H1 (cell line): ENCODE results near the gene SLC37A1. TPM values are rescaled to one million over a fixed set of nuclear protein-coding genes. Genes with fewer than 3 reads are reported as not detected.

ENCODE experiments used
- CTCF ChIA-PET: fragments of 300-600 bp; sonication (Branson Sonifier 250); formaldehyde crosslinking; loops from one replicate; lab custom pipeline; 2021; ENCODE audit not compliant: partially characterized antibody; lab: Charles Lee
- POLR2A ChIA-PET: fragments of 300-600 bp; sonication (Branson Sonifier 250); formaldehyde crosslinking; loops from one replicate; lab custom pipeline; 2021; ENCODE audit warnings: inconsistent platforms; ENCODE audit not compliant: partially characterized antibody; lab: Charles Lee
- DNase-seq, 2 experiments: peaks; one replicate each; pipeline versions ENCODE4 v3.0.0 to v3.0.0-alpha.2; 2010 to 2022; ENCODE audit warnings: low spot score in 2 of 2, low read depth in 1 of 2, mixed read lengths in 1 of 2
- FAIRE-seq: peaks from 2 replicates; lab custom pipeline; 2011; peaks lifted over from hg19 to GRCh38; lab: Jason Lieb, UNC
- H2AFZ ChIP-seq: 2 replicates; pipeline ENCODE4 v1.8.1; 2012; ENCODE audit warnings: low read length, inconsistent platforms
- H2AK5ac ChIP-seq: 2 replicates; pipeline ENCODE4 v1.6.1; 2013; ENCODE audit warnings: low read depth, low read length
- H2BK120ac ChIP-seq: replicated peaks from 2 replicates; pipeline ENCODE3; 2013; ENCODE audit warnings: low read depth, low read length, inconsistent platforms
- H2BK12ac ChIP-seq: 2 replicates; pipeline ENCODE4 v1.6.1; 2013; ENCODE audit warnings: low read depth, low read length
- H2BK15ac ChIP-seq: 2 replicates; pipeline ENCODE4 v1.6.1; 2013; ENCODE audit warnings: low read length
- H2BK20ac ChIP-seq: 2 replicates; pipeline ENCODE4 v1.6.1; 2013; ENCODE audit warnings: low read length
- H2BK5ac ChIP-seq: 2 replicates; pipeline ENCODE4 v1.6.1; 2013; ENCODE audit warnings: low read depth, low read length
- H3K14ac ChIP-seq: 2 replicates; pipeline ENCODE4 v1.6.1; 2013; ENCODE audit warnings: inconsistent platforms; ENCODE audit not compliant: insufficient read length
- H3K18ac ChIP-seq: 2 replicates; pipeline ENCODE4 v1.6.1; 2013; ENCODE audit warnings: low read length; ENCODE audit errors: extremely low read depth
- H3K23ac ChIP-seq: 2 replicates; pipeline ENCODE4 v1.6.1; 2013; ENCODE audit warnings: inconsistent platforms; ENCODE audit not compliant: insufficient read length
- H3K23me2 ChIP-seq: 2 replicates; pipeline ENCODE4 v1.6.1; 2013; ENCODE audit warnings: low read depth, low read length
- H3K27ac ChIP-seq: 2 replicates; pipeline ENCODE4 v1.6.1; 2011; ENCODE audit warnings: low read depth, low read length, inconsistent platforms
- H3K27me3 ChIP-seq, 4 experiments: replicated peaks in 1 of 4; 1 replicate in 1 of 4; 2 replicates in 3 of 4; pipeline versions ENCODE4 v1.6.1 to v1.8.1; 2011 to 2013; ENCODE audit warnings: low read length in 3 of 4, mild to moderate bottlenecking in 3 of 4, inconsistent platforms in 2 of 4, mixed read lengths in 2 of 4, moderate library complexity in 1 of 4; ENCODE audit not compliant: control insufficient read depth in 3 of 4, insufficient read depth in 3 of 4; ENCODE audit errors: extremely low read depth in 1 of 4
- H3K36me3 ChIP-seq, 4 experiments: 2 replicates each; pipeline versions ENCODE4 v1.6.1 to v1.8.1; 2011 to 2013; ENCODE audit warnings: mild to moderate bottlenecking in 4 of 4, low read length in 3 of 4, moderate library complexity in 2 of 4, control low read depth in 1 of 4, inconsistent platforms in 1 of 4; ENCODE audit not compliant: insufficient read depth in 4 of 4, control insufficient read depth in 2 of 4
- H3K4ac ChIP-seq: replicated peaks from 2 replicates; pipeline ENCODE3; 2013; ENCODE audit warnings: low read length, low read depth, mixed read lengths, inconsistent platforms; ENCODE audit not compliant: insufficient read length
- H3K4me1 ChIP-seq, 4 experiments: replicated peaks in 1 of 4; 1 replicate in 1 of 4; 2 replicates in 3 of 4; pipeline versions ENCODE4 v1.6.1 to v1.8.1; 2011 to 2013; ENCODE audit warnings: low read length in 3 of 4, inconsistent platforms in 2 of 4, mixed read lengths in 1 of 4; ENCODE audit not compliant: insufficient read depth in 4 of 4, control insufficient read depth in 3 of 4
- H3K4me2 ChIP-seq, 2 experiments: 2 replicates each; pipeline versions ENCODE4 v1.6.1 to v1.8.1; 2011 to 2013; ENCODE audit warnings: low read depth in 2 of 2, low read length in 2 of 2, control low read depth in 1 of 2, inconsistent platforms in 1 of 2, mild to moderate bottlenecking in 1 of 2; ENCODE audit not compliant: insufficient read depth in 1 of 2
- H3K4me3 ChIP-seq, 4 experiments: fragments of 200-600, 300-600 bp in 1 of 4; sonication (generic), shearing (Covaris generic), sonication (Bioruptor Twin) in 1 of 4; 2 replicates each; pipeline versions ENCODE4 v1.5.1 to v1.8.1; 2011 to 2016; ENCODE audit warnings: low read length in 4 of 4, low read depth in 3 of 4, control low read depth in 2 of 4, inconsistent platforms in 2 of 4, mild to moderate bottlenecking in 2 of 4, mixed read lengths in 1 of 4, moderate library complexity in 1 of 4; ENCODE audit not compliant: insufficient read depth in 2 of 4; ENCODE audit errors: extremely low read depth in 1 of 4
- H3K56ac ChIP-seq: replicated peaks from 2 replicates; pipeline ENCODE3; 2013; ENCODE audit warnings: low read depth, mild to moderate bottlenecking, mixed read lengths, low read length, inconsistent platforms; ENCODE audit not compliant: insufficient read length
- H3K79me1 ChIP-seq: 2 replicates; pipeline ENCODE4 v1.6.1; 2013; ENCODE audit warnings: low read depth, low read length, control low read depth
- H3K79me2 ChIP-seq, 2 experiments: 2 replicates each; pipeline versions ENCODE4 v1.6.1 to v1.8.1; 2012 to 2013; ENCODE audit warnings: low read length in 2 of 2, mild to moderate bottlenecking in 2 of 2, inconsistent platforms in 1 of 2; ENCODE audit not compliant: insufficient read depth in 2 of 2, control insufficient read depth in 1 of 2
- H3K9ac ChIP-seq, 4 experiments: replicated peaks in 1 of 4; 1 replicate in 1 of 4; 2 replicates in 3 of 4; pipeline versions ENCODE4 v1.6.1 to v1.8.1; 2011 to 2013; ENCODE audit warnings: low read depth in 3 of 4, low read length in 3 of 4, control low read depth in 2 of 4, mild to moderate bottlenecking in 2 of 4, moderate library complexity in 2 of 4, inconsistent platforms in 1 of 4; ENCODE audit errors: extremely low read depth in 1 of 4
- H3K9me3 ChIP-seq, 2 experiments: 2 replicates each; pipeline versions ENCODE4 v1.6.1 to v1.8.1; 2012 to 2013; ENCODE audit warnings: mild to moderate bottlenecking in 2 of 2, moderate library complexity in 2 of 2, control low read depth in 1 of 2, inconsistent platforms in 1 of 2, low read depth in 1 of 2, low read length in 1 of 2, mixed read lengths in 1 of 2; ENCODE audit not compliant: insufficient read depth in 2 of 2
- H4K20me1 ChIP-seq, 2 experiments: replicated peaks in 1 of 2; 2 replicates each; pipeline versions ENCODE3 to v1.8.1; 2011 to 2013; ENCODE audit warnings: inconsistent platforms in 2 of 2, low read length in 2 of 2, mild to moderate bottlenecking in 1 of 2; ENCODE audit not compliant: insufficient read depth in 2 of 2, control insufficient read depth in 1 of 2
- H4K5ac ChIP-seq: 2 replicates; pipeline ENCODE4 v1.6.1; 2013; ENCODE audit warnings: low read length, low read depth, mixed read lengths, inconsistent platforms; ENCODE audit not compliant: insufficient read length
- H4K8ac ChIP-seq: 2 replicates; pipeline ENCODE4 v1.8.0; 2013; ENCODE audit warnings: mild to moderate bottlenecking, moderate library complexity, low read length, inconsistent platforms; ENCODE audit not compliant: insufficient read depth; ENCODE audit errors: extremely low read depth
- H4K91ac ChIP-seq: replicated peaks from 2 replicates; pipeline ENCODE3; 2013; ENCODE audit warnings: low read length, mixed read lengths, inconsistent platforms; ENCODE audit not compliant: insufficient read length
- BRCA1 ChIP-seq: IDR thresholded peaks from 2 replicates; pipeline ENCODE4 v1.6.1; 2012; ENCODE audit warnings: low read depth, low read length, improper control_type of control experiment
- HDAC2 ChIP-seq, 2 experiments: fragments of 300-600 bp in 1 of 2; sonication (generic) in 1 of 2; IDR thresholded peaks; 2 replicates each; pipeline ENCODE4 v1.6.1; 2011 to 2012; ENCODE audit warnings: low read depth in 2 of 2, low read length in 2 of 2, mild to moderate bottlenecking in 2 of 2, moderate library complexity in 2 of 2, borderline replicate concordance in 1 of 2, inconsistent platforms in 1 of 2
- JUN ChIP-seq: IDR thresholded peaks from 2 replicates; pipeline ENCODE4 v1.6.1; 2011; ENCODE audit warnings: low read depth, mild to moderate bottlenecking, improper control_type of control experiment, low read length
- KDM1A ChIP-seq: fragments of 200-600, 300-600 bp; sonication (generic); IDR thresholded peaks from 2 replicates; pipeline ENCODE4 v1.7.1; 2016; ENCODE audit warnings: mild to moderate bottlenecking, low read length, borderline replicate concordance
- NANOG ChIP-seq: IDR thresholded peaks from 2 replicates; pipeline ENCODE4 v1.6.1; 2011; ENCODE audit warnings: low read length, low read depth, mild to moderate bottlenecking, inconsistent platforms; ENCODE audit not compliant: insufficient read depth, poor library complexity, severe bottlenecking
- NRF1 ChIP-seq: IDR thresholded peaks from 2 replicates; pipeline ENCODE4 v1.6.1; 2011; ENCODE audit warnings: mild to moderate bottlenecking, low read depth, low read length, improper control_type of control experiment
- POLR2A ChIP-seq, 2 experiments: IDR thresholded peaks; 1 replicate in 1 of 2; 2 replicates in 1 of 2; pipeline ENCODE4 v1.6.1; 2011; ENCODE audit warnings: low read depth in 2 of 2, low read length in 2 of 2, mild to moderate bottlenecking in 2 of 2; ENCODE audit errors: control extremely low read depth in 1 of 2
- POU5F1 ChIP-seq: IDR thresholded peaks from 2 replicates; pipeline ENCODE4 v1.6.1; 2011; ENCODE audit warnings: low read depth, mild to moderate bottlenecking, low read length, moderate library complexity
- RNF2 ChIP-seq: fragments of 200-900, 300-1000 bp; sonication (generic); IDR thresholded peaks from 2 replicates; pipeline ENCODE4 v1.7.1; 2016; ENCODE audit warnings: borderline replicate concordance, low read depth, mild to moderate bottlenecking, antibody characterized with exemption, low read length; ENCODE audit not compliant: poor library complexity, severe bottlenecking; ENCODE audit errors: missing control alignments
- TAF1 ChIP-seq: IDR thresholded peaks from 2 replicates; pipeline ENCODE4 v1.6.1; 2011; ENCODE audit warnings: mild to moderate bottlenecking, low read depth, low read length
- TAF7 ChIP-seq: optimal IDR thresholded peaks from 2 replicates; pipeline ENCODE3; 2011; ENCODE audit warnings: low read depth, mild to moderate bottlenecking, inconsistent platforms, low read length, moderate library complexity, borderline replicate concordance
- TCF12 ChIP-seq: IDR thresholded peaks from 2 replicates; pipeline ENCODE4 v1.6.1; 2011; ENCODE audit warnings: low read depth, mild to moderate bottlenecking, low read length
- WGBS, 2 experiments: shearing (Covaris generic) in 1 of 2; methylation state at CpG; one replicate each; pipeline versions ENCODE4 v1.1.6 to v1.1.7; 2013 to 2015; ENCODE audit warnings: low lambda C conversion rate in 2 of 2, mixed read lengths in 2 of 2, inconsistent platforms in 1 of 2, low coverage in 1 of 2, missing lambda C conversion rate in 1 of 2; ENCODE audit not compliant: insufficient replicate concordance in 2 of 2, insufficient coverage in 1 of 2, insufficient read length in 1 of 2; ENCODE audit errors: extremely low coverage in 1 of 2, missing lambda C conversion rate in 1 of 2; 5-methylcytosine and 5-hydroxymethylcytosine counted together
- polyA plus RNA-seq, 7 experiments: library from polyadenylated mRNA; depleted of rRNA in 3 of 7; stranded (reverse) in 5 of 7; unstranded in 2 of 7; fragments of >200 nt in 5 of 7; fragments of 200-250 nt in 2 of 7; gene quantifications; 1 replicate in 5 of 7; 2 replicates in 1 of 7; 4 replicates in 1 of 7; pipeline versions ENCODE4 v1.2.1 to v1.2.3, GENCODE V29; 2011 to 2013; ENCODE audit warnings: missing spikeins in 2 of 7, mixed read lengths in 2 of 7
- total RNA-seq: library from RNA; stranded (reverse); fragmentation: NEBNext Ultra II Directional; extraction: Animal tissue kit (Norgen Biotek cat#: 25700); gene quantifications from 2 replicates; pipeline ENCODE4 v1.2.1, GENCODE V29; 2021

SLC37A1 gene
- total and polyA plus RNA-seq, 2 of the 8 experiments (the other 6 are each of a cell fraction or from before 2014, with no cell fraction given) = 15.6 to 30.9 TPM

- Histone ChIP-seq H3K27ac (no peak overlapping the region), H2AFZ (no peak overlapping the region), H3K4ac (no peak overlapping the region), H3K14ac (no peak overlapping the region), H3K36me3 (peaks cover 0 to 6% (median under 1%) of the 10 kb centered on the region in 4 experiments; a peak in 4 of 8 replicates), H3K23ac (no peak overlapping the region), H3K79me2 (no peaks in the 10 kb centered on the region), H3K27me3 (no peaks in the 10 kb centered on the region), H4K8ac (no peak overlapping the region), H3K9ac (no peak overlapping the region), H3K18ac (no peak overlapping the region), H2AK5ac (no peak overlapping the region), H2BK5ac (no peak overlapping the region), H4K91ac (no peak overlapping the region), H3K23me2 (no peaks in the 10 kb centered on the region), H4K5ac (no peak overlapping the region), H3K4me3 (no peak overlapping the region), H2BK12ac (no peak overlapping the region), H4K20me1 (peaks cover 0 to 3% of the 10 kb centered on the region in 2 experiments), H3K4me1 (peaks cover 0 to 3% (median 0%) of the 10 kb centered on the region in 4 experiments; a peak in 1 of 7 replicates), H3K79me1 (no peaks in the 10 kb centered on the region; the same call in 1 of the 2 replicates), H3K56ac (no peak overlapping the region), H2BK120ac (no peak overlapping the region), H3K4me2 (no peak overlapping the region), H2BK15ac (no peak overlapping the region), H3K9me3 (no peaks in the 10 kb centered on the region), H2BK20ac (no peak overlapping the region)
- FAIRE-seq = no peak
- 82% methylated on average over 10 of the region's 10 CpGs; no CpG with 5 or more reads in 1 of the 2 experiments for WGBS, 2 experiments
- ChIA-PET POLR2A (no interaction called here), CTCF (interaction anchor here (0.8 to 4.3 kb wide), 8 partner anchors 9 to 141 kb away, joined by 3 to 19 read pairs (median 5); no protein-coding TSS in a partner anchor)
- no peak for DNase-seq
- TF ChIP-seq TAF7 = no peak
- TF ChIP-seq KDM1A = no peak
- TF ChIP-seq POLR2A (IDR thresholded peaks at IDR 0.05; ENCODE audit: control extremely low read depth in 1 of 2, low read depth in 2 of 2, low read length in 2 of 2) = no peak
- TF ChIP-seq TCF12 = no peak
- no peak for TF ChIP-seq JUN
- TF ChIP-seq TAF1 = no peak
- TF ChIP-seq BRCA1 = no peak
- no peak for TF ChIP-seq NRF1
- no peak for TF ChIP-seq POU5F1
- no peak for TF ChIP-seq RNF2
- no peak for TF ChIP-seq NANOG
- no peak for TF ChIP-seq HDAC2 (IDR thresholded peaks at IDR 0.05; ENCODE audit: borderline replicate concordance in 1 of 2, low read depth in 2 of 2, low read length in 2 of 2)
Observed at GRCh38 chr21:42538479-42539275, 25.0 kb downstream of the SLC37A1 start.
